Right lobe of liver (tissue), 6 donors: ENCODE results near the gene FRAT2. TPM values are rescaled to one million over a fixed set of nuclear protein-coding genes. Genes with fewer than 3 reads are reported as not detected.

Experiments used
- ATAC-seq, 4 donors: fragments of 200-7000 bp; cut with Tn5 transposase; one replicate each; pipeline ENCODE4 v1.9.1; 2020; ENCODE audit warnings: mild to moderate bottlenecking in 4 of 4, moderate library complexity in 4 of 4
- DNase-seq, 3 donors: peaks; one replicate each; pipeline ENCODE4 v3.0.0-alpha.2; 2020
- H3K27ac ChIP-seq, 3 donors: fragments of 200-600 bp; one replicate each; pipeline ENCODE4 v1.8.0; 2022
- H3K27me3 ChIP-seq, 2 donors: fragments of 200-600 bp; one replicate each; pipeline ENCODE4 v1.8.0; 2022
- H3K36me3 ChIP-seq, 4 donors: fragments of 200-600 bp; sonication (generic) in 1 of 4; one replicate each; pipeline versions ENCODE4 v1.5.1 to v1.8.0; 2017 to 2022; ENCODE audit warnings: control low read depth in 1 of 4
- H3K4me1 ChIP-seq, 4 donors: fragments of 200-600 bp; sonication (generic) in 1 of 4; one replicate each; pipeline versions ENCODE4 v1.5.1 to v1.8.0; 2017 to 2022; ENCODE audit warnings: control low read depth in 1 of 4
- H3K4me3 ChIP-seq, 3 donors: fragments of 200-600 bp; one replicate each; pipeline ENCODE4 v1.8.0; 2022
- H3K9me3 ChIP-seq, 4 donors: fragments of 200-600 bp; sonication (generic) in 1 of 4; one replicate each; pipeline versions ENCODE4 v1.5.1 to v1.8.0; 2017 to 2022; ENCODE audit warnings: control low read depth in 1 of 4
- CTCF ChIP-seq, 4 donors: fragments of 200-600 bp in 3 of 4; fragments of 450-650 bp in 1 of 4; IDR thresholded peaks; one replicate each; pipeline versions ENCODE4 v1.5.1 to v1.8.0; 2016 to 2022; ENCODE audit warnings: antibody characterized with exemption in 4 of 4, mild to moderate bottlenecking in 2 of 4
- POLR2A ChIP-seq: fragments of 450-650 bp; IDR thresholded peaks from one replicate; pipeline ENCODE4 v1.6.1; 2017; ENCODE audit warnings: antibody characterized with exemption, mild to moderate bottlenecking
- WGBS: methylation state at CpG from one replicate; pipeline ENCODE4 v1.1.6; 2018; ENCODE audit warnings: low coverage, low lambda C conversion rate; ENCODE audit not compliant: insufficient coverage; ENCODE audit errors: missing lambda C conversion rate; 5-methylcytosine and 5-hydroxymethylcytosine counted together
- intact Hi-C, 2 donors: fragments of 100-400 bp; cut with DNase I; formaldehyde crosslinking; loops; one replicate each; pipeline versions ENCODE4 v1.11.2 to v1.14.1; 2022
- total RNA-seq, 6 experiments: library from RNA; depleted of rRNA in 2 of 6; stranded (reverse); fragments of >200 nt in 2 of 6; fragmentation: NEBNext Ultra II Directional in 3 of 6; extraction: Animal tissue kit (Norgen Biotek cat#: 25700) in 3 of 6; gene quantifications; one replicate each; pipeline versions ENCODE4 v1.1.0 to v1.2.4, GENCODE V29; 2016 to 2023
- donor health status: DM: no; HTN: yes; CAD: no.
- donor health status: DM: no; HTN: no; CAD: no.
- donor health status: DM: no; HTN: no; CAD: no.
- donor health status: DM: no; HTN: yes; CAD: no.
- donor health status: DM: no; HTN: yes; CAD: no.

FRAT2 gene
- total RNA-seq, 6 experiments from 2014 or later = 8.3 to 11.4 (median 9.7) TPM

GRCh38 chr10:97328646-97329453 is 5.7 kb downstream of the FRAT2 start:
- peak in 1 of 3 donors; percentile 75 for DNase-seq
- TF ChIP-seq CTCF (IDR thresholded peaks at IDR 0.05) = no peak
- peak; percentile 27 for TF ChIP-seq POLR2A
- no peaks in the 10 kb centered on the region for H3K27me3 ChIP-seq
- intact Hi-C loops = loop anchor here in 1 of 2 donors (10.0 kb wide), 1 partner anchor 54 kb away; no protein-coding TSS in a partner anchor
- 29% methylated on average over 3 of the region's 3 CpGs for WGBS
- H3K9me3 ChIP-seq = no peaks in the 10 kb centered on the region
- H3K27ac ChIP-seq = peak overlapping the region; percentile 76 to 94 (median 85)
- peak overlapping the region in 2 of 3 donors; percentile 17 to 24 for H3K4me3 ChIP-seq
- peaks cover 0 to 51% (median 13%) of the 10 kb centered on the region in 4 donors for H3K4me1 ChIP-seq
- peak; percentile 62 to 76 (median 70) for ATAC-seq
- H3K36me3 ChIP-seq = no peaks in the 10 kb centered on the region

GRCh38 chr10:97327348-97328294 is 6.9 kb downstream of the FRAT2 start:
- Histone ChIP-seq H3K4me1 (peaks cover 0 to 51% (median 13%) of the 10 kb centered on the region in 4 donors), H3K27ac (peak overlapping the region; percentile 58 to 94 (median 85))
- peak in 1 of 3 donors; percentile 78 for DNase-seq

GRCh38 chr10:97325754-97326153 is 8.8 kb downstream of the FRAT2 start:
- Histone ChIP-seq H3K4me1 (peaks cover 0 to 53% (median 16%) of the 10 kb centered on the region in 4 donors), H3K36me3 (no peaks in the 10 kb centered on the region), H3K4me3 (no peak overlapping the region), H3K27ac (no peak overlapping the region), H3K9me3 (no peaks in the 10 kb centered on the region), H3K27me3 (no peaks in the 10 kb centered on the region)
- no peak for TF ChIP-seq POLR2A
- no peak for TF ChIP-seq CTCF (IDR thresholded peaks at IDR 0.05)
- intact Hi-C loops = loop anchor here in 1 of 2 donors (10.0 kb wide), 1 partner anchor 51 kb away; no protein-coding TSS in a partner anchor
- no peak for ATAC-seq
- DNase-seq = no peak
- 75% methylated on average over 8 of the region's 9 CpGs for WGBS

More at GRCh38 chr10:97327348-97328294, 6.9 kb downstream of the FRAT2 start:
- intact Hi-C loops = loop anchor here in 1 of 2 donors (10.0 kb wide), 1 partner anchor 53 kb away; no protein-coding TSS in a partner anchor
- ATAC-seq = peak; percentile 71 to 81 (median 78)
- no peaks in the 10 kb centered on the region for H3K27me3 ChIP-seq
- TF ChIP-seq POLR2A = no peak
- TF ChIP-seq CTCF (IDR thresholded peaks at IDR 0.05) = no peak
- H3K36me3 ChIP-seq = no peaks in the 10 kb centered on the region
- 32% methylated on average over 5 of the region's 7 CpGs for WGBS
- peak overlapping the region in 1 of 3 donors; percentile 24 for H3K4me3 ChIP-seq
- H3K9me3 ChIP-seq = no peaks in the 10 kb centered on the region

- Histone ChIP-seq H3K36me3 (no peaks in the 10 kb centered on the region), H3K4me3 (no peak overlapping the region), H3K27me3 (no peaks in the 10 kb centered on the region), H3K27ac (peak overlapping the region in 1 of 3 donors; percentile 18), H3K4me1 (peaks cover 0 to 36% (median 11%) of the 10 kb centered on the region in 4 donors), H3K9me3 (no peaks in the 10 kb centered on the region)
- intact Hi-C loops = loop anchor here in 1 of 2 donors (10.0 kb wide), 1 partner anchor 49 kb away; no protein-coding TSS in a partner anchor
- ATAC-seq (no peak), DNase-seq (no peak)
- WGBS = 12% methylated on average over 3 of the region's 4 CpGs
- TF ChIP-seq CTCF (IDR thresholded peaks at IDR 0.05) (no peak), POLR2A (no peak)
Measured at GRCh38 chr10:97323501-97323900, 11.0 kb downstream of the FRAT2 start.
